NCI-H128 (cell line): Measurements from ENCODE around the gene NEB.

Experiments used
- DNase-seq: peaks from one replicate; lab custom pipeline; 2025; ENCODE audit not compliant: unreplicated experiment; lab: John Stamatoyannopoulos, UW

Gene NEB, protein sequence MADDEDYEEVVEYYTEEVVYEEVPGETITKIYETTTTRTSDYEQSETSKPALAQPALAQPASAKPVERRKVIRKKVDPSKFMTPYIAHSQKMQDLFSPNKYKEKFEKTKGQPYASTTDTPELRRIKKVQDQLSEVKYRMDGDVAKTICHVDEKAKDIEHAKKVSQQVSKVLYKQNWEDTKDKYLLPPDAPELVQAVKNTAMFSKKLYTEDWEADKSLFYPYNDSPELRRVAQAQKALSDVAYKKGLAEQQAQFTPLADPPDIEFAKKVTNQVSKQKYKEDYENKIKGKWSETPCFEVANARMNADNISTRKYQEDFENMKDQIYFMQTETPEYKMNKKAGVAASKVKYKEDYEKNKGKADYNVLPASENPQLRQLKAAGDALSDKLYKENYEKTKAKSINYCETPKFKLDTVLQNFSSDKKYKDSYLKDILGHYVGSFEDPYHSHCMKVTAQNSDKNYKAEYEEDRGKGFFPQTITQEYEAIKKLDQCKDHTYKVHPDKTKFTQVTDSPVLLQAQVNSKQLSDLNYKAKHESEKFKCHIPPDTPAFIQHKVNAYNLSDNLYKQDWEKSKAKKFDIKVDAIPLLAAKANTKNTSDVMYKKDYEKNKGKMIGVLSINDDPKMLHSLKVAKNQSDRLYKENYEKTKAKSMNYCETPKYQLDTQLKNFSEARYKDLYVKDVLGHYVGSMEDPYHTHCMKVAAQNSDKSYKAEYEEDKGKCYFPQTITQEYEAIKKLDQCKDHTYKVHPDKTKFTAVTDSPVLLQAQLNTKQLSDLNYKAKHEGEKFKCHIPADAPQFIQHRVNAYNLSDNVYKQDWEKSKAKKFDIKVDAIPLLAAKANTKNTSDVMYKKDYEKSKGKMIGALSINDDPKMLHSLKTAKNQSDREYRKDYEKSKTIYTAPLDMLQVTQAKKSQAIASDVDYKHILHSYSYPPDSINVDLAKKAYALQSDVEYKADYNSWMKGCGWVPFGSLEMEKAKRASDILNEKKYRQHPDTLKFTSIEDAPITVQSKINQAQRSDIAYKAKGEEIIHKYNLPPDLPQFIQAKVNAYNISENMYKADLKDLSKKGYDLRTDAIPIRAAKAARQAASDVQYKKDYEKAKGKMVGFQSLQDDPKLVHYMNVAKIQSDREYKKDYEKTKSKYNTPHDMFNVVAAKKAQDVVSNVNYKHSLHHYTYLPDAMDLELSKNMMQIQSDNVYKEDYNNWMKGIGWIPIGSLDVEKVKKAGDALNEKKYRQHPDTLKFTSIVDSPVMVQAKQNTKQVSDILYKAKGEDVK (N-terminal part only)

DNA sequence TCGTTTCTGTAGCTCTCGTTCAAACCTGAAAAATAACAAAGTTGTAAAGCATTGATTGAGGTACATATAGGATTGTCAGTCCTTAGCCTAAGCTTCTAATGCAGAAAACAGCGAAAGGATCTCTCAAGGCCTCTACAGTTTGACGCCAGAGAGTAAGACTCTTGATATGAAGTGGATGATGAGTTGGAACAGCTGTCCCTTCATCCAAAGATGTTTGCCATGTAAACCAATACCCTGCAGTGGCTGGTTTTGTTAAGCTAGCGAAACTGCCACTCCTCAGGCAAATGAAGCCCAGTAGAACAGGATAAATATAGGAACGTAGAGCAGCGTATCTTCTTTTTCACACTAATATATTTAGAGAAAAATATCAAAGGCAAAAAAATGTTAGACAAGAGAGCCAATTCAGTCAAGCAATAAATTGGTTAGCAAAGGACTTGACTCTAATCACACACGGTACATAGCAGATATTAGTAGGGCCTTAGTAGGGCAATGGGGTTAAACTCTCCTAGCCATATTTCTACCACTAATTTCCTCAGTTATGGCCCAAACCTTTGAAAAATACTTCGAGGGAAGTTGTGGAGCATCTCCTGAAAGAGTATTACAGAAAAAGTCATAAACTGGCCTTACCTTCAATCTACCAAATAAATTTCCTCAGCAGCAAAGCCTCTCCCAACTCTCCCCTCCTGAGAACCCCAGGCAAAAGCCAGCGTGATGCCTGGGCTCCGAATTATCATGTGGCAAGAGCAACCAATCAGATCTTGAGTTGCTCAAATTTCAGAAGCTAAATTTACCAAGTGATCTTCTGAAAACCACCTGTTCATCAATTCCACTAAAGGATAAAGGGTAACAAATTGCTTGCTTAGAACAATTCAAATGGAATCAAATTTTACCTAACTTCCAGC lies at the start of gene NEB:
Gene NEB (minus strand): TSS at position 706 of the 902 bp plus-strand sequence. CDS start 1,320 bp downstream, outside the sequence.
- DNase-seq: peak; percentile 38

DNA sequence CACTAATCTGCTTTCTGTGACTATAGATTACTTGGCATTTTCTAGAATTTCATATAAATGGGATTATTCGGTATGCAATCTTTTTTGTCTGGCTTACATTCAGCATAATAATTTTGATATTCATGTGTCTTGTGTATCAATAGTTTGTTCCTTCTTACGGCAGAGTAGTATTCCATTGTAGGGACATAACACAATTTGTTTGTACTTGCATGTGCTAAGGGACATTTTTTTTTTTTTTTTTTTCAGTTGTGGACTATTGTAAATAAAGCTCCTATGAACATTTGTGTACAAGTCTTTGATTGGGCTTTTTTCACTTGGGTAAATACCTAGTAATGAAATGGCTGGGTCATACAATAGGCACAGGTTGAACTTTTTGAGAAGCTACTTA lies 48.9 kb upstream of the NEB start:
- DNase-seq: no peak

DNA sequence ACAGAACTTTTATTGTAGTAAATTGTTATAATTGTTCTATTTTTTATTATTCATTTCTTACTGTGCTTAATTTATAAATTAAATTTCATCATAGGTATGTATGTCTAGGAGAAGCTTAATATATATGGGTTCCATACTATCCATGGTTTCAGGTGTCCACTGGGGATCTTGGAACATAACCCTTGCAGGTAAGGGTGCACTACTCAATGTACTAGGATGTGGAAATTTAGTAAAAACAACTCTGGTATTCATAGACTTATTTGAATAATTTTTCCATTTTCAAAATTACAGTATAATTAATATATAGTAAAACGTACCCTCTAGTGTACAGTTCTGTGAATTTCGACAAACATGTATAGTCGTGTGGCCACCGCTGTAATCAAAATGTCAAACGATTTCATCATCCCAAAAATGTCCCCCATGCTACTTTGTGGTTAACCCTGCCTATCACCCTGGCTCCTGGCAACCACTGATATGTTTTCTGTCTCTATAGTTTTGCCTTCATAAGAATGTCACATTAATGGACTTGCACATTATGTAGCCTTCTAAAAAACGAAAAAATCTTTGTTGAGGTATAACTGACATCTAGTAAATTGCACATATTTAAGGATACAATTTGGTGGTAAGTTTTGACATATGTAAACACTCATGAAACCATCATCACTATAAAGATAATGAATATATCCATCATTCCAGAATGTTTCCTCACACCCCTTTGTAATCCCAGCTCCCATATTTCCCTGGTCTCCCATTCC lies 48.3 kb upstream of the NEB start:
- DNase-seq: no peak

DNA sequence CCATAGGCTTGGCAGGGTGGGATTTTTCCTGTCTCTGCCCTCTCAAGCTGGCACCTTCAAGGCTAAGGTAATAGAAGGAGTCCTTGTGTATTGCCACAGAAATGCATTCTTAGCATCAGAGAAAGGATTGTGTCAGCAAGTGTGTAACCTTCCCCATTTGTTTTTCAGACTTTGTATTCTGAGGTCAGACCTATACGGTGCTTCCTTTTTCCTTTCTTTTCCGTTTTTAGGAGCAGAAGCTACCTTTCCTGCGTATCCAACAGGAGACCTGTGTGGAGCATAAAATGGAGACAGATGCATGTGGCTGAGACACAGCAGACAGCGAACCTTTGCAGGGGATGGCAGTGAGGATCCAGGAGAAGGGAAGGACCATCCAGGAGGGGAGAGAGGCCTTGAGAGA lies 47.4 kb upstream of the NEB start:
- no peak for DNase-seq

DNA sequence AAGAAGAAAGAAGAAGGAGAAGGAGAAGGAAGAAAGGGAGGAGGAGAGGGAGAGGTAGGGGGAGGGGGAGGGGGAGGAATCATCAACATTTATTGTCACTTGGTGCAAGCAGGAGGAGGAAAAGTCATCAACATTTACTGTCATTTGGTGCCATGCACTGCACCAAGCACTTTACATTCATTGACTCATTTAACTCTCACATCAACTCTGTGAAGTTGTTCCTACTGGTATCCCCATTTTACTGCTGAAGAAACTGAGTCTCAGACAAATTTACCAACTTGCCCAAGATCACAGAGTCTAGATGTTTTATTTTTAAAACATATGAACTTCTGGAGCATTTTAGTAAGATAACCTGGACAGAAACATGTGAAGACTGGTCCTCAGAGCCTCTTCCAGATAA lies 46.7 kb upstream of the NEB start:
- no peak for DNase-seq

DNA sequence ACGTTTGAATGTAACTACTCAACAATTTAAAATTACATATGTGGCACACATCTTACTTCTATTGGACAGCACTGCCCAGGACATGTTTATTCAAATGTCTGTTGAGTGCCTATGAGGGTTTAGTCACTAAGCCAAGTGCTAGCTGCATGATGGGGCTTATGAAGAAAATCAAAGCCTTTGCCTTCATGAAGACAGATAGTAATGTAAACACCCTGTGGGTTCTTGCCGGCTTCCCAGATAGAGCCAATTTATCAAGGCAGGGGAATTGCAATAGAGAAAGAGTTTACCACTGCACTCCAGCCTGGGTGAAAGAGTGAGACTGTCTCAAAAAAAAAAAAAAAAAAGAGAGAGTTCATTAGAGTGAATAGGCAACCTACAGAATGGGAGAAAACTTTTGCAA lies 43.7 kb upstream of the NEB start:
- DNase-seq: no peak

DNA sequence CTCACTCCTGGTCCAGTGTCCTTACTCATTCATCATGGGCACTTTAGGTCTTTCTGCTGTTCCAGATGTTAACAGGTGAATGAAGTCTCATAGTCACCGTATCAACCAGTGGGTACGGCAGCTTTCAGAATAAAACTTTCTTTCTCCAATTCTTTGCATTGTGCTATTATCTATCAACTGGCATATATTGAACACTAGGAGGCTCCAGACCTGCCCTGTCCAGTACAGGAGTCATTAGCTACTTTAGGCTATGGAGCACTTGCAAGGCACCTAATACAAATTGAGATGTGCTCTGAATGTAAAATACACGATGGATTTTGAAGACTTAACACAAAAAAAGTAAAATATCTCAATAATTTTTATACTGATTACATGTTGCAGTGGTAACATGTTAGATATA lies 43.2 kb upstream of the NEB start:
- no peak for DNase-seq

DNA sequence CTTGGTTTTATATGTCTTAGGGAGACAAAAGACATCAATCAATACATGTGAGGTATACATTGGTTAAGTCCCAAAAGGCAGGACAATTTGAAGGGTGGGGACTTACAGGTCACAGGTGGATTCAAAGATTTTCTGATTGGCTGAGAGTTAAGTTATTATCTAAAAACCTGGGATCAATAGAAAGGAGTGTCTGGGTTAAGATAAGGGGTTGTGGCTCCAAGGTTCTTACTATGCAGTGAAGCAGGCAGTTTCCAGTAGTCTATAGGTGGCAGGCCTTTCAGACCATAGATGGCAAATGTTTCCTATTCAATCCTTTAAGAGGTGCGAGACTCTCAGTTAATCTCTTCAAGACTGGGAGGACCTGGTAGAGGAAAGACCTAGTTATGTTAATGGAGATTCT lies 42.1 kb upstream of the NEB start:
- DNase-seq: no peak

DNA sequence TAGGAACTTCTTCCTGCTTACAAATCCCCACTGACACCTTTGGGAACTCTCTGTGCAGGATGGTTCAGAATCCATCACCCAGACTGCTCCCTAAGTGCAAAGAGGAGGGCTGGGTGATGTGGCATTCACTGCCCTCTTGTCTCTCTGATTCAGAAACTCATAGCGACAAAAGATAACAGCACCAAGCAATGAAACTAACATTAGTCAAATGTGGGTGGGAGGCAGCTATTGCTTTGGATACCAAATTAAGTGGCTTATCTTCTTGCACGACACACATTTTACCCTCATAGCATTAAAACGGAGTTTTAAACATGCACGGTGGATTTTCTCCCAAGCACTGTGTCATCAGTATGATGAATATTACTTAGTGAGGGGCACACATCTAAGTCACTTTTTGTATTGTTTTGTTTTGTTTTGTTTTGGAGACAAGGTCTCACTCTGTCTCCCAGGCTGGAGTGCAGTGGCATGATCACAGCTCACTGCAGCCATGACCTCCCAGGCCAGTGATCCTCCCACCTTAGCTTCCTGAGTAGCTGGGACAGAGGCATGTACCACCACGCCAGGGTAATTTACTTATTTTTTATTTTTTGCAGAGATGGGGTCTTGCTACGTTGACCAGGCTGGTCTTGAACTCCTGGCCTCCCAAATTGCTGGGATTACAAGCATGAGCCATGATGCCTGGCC lies 40.9 kb upstream of the NEB start:
- DNase-seq: no peak

DNA sequence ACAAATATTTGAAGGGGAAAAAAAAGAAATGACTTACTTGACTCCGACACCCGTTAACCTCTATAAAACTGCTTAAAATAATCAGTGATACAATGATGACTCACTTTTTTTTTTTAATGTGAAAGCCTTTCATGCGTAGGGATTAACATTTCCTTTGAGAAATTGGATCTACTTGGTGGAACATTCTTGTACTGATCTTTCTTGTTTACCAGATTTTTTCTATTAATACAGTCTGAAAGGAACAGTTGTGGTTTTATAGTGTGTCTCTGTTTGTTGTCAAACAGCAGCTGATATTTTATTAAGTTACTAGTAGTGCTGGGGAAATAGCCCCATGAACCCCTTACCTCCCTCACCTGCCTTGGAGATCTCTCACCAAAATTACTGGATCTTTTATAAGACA lies 40.2 kb upstream of the NEB start:
- DNase-seq: no peak

DNA sequence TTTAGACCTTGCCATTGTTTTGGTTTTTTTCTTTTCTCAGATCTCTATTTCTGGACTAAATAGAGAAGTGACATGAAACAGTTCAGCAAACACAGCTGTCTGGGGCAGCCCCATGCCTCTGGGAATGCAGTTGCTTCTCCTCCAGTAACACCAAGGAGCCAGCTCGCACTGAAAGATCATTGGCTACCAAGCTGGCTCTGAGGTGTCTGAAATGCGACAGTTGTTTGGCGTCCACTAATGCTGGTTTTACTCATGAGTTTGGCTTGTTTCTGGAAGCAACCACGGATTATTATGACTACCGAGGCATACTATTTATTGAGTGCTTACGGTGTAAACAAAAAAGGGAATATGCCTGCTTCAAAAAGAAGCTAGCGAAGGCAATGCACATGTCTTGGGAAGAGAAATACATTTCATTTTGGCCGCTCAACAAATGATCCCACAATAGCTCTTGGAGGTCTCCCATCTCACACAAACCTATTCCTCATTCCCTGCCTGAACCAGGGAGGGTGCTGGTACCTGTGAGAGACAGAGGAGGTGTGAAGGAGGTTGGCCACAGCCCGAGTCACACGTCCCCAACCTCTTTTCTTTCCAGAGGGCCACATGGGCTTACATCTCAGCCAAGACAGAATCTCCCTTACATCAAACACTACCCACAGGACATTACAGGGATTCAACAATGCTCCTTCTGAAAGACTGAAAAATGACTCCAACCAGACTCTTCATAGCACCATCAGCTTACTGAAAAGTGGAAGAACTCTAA lies 37.5 kb upstream of the NEB start:
- no peak for DNase-seq

DNA sequence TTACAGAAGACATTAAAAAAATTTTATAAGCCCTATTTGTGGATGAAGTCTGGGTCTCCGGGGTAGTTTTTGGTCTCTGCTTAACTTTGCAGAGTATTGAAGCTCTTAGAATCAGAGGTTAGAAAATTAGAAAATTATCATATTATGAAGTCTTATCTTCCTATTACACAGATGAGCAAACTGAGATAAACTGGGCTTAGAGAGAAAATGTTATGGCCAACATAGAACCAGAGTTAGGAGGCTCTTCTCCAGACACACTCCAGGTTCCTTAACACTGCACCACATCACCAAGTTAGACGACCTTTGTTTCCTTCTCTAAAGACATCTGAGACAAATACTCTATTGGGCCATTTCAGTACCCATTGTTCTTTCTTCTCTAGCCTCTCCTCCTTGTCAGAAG lies 36.7 kb upstream of the NEB start:
- DNase-seq: no peak

DNA sequence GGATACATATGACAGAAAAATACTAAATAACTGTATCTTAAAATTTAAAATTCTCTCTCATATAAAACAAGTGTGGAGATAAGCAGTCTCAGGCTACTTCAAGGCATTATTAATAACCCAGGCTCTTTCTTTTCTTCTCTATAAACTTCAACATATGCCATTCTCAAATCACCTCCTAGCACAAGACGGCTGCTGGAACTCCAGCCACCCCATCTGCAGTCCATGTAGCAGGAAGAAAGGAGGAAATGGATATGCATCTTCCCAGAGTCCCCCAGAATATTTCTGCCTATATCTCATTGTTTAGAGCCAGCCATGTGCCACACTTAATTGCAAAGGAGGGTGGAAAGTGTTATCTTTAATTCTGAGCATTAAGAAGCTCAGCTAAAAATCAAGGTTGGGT lies 35.3 kb upstream of the NEB start:
- no peak for DNase-seq

DNA sequence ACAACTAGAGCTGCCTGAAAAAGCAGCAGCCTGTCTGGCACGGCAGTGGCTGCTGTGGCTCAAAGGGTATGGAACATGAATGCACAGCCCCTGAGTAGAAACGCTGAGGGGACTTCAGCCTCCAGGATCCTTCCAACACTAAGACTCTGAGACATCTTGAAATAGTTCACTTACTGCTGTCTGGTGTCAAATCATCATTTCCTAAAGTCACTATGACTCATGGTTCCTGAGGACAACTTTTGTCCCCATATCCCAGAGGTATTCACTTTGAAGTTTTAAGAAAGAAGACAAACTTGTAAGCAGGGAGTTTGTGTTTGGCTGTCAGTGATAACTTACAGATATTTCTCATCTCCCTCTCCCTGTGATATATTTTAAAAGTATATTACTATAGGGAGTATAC lies 33.3 kb upstream of the NEB start:
- DNase-seq: no peak

DNA sequence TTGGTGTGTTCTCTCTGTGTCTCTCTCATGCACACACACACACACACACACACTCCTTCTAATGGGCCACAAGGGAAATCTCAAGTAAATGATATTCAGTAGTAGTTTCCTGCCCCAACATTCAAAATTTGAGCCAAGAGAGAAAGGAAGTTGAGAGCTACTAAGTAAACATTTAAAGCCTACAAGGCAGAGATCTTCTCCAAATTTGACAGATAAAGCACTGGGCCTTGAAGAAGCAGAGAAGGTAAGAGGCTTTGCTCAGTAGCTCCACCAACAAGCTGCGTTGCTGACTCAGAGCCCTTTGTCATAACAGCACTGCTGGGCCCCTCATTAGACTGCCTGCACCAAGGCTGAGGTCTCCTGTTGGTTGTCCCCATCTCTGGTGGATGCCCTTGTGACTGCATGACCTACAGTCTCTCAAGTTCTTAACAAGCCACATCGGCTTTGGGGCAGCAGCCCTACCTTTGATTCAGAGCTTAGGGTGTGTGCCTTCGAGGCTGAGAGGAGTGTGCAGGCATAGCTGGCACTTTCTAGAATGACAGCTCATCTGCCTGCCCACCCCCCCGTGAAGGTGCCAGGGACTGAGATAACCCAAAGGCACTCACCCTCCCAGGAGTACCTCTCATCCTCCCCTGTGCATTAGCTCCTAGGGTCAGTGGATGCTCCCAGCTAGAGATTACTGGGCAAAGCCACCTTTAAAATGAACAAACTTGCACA lies 32.3 kb upstream of the NEB start:
- DNase-seq: no peak

DNA sequence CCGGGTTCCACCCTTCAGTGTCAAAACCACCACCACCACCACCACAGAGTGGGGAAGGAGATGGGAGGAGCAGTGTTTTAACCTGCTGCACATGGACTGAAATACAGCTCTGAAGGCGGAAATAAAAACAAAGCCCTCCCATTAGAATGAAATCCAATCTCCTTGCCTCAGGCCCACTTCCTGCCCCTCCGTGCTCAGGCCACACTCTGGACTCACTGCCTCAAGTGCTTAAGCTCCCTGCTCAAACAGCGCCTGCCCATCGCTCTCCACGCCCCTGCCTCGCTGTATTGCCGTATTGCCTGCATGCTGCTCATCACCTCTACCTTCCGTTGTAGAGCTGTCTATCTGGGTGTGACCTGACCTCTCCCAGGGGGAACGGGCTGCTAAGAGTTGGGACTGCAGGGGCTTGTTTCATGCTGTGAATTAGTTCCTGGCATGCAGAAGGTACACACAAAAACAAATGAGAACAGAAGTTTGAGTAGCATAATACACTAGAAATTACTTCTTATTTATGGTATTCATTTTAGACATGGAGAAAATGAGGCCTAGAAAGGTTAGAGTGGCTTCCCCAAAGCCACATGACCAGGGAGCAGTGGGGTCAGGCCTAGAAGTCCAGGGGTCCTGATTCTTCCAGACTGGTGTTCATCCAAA lies 31.6 kb upstream of the NEB start:
- no peak for DNase-seq

DNA sequence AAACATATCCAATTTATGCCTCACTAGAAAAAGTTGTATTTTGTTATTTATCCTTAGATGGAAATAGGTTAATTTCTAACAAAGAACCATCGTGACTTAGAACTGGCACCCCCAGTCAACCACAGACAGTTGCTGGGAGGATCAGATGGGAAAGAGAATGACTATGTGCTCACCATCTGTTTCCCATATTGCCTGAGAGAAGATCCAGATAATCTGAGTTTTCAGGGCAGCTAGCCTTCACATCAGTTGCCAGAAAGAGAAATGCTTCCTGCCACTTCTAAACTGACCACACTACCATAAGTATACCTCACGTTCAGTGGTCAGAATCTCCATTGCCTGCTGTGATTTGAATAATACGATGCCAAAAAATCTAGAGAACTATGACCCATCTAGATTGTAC lies 28.4 kb upstream of the NEB start:
- DNase-seq: no peak
